Naive B cell (primary cell): Measurements from ENCODE around the gene GARIN5B. TPM values are rescaled to one million over a fixed set of nuclear protein-coding genes. Genes with fewer than 3 reads are reported as not detected.
A peak's percentile ranks its signal among the peaks of the same experiment; 100 is the strongest.

Experiments used
- ATAC-seq, 2 donors: fragments of 150-1000 bp; cut with Tn5 transposase; 2 replicates each; pipeline ENCODE4 v1.10.0; 2021; ENCODE audit warnings: low read depth in 2 of 2, mild to moderate bottlenecking in 2 of 2, moderate library complexity in 2 of 2
- DNase-seq: peaks from one replicate; pipeline ENCODE4 v3.0.0; 2022
- H3K27ac Mint-ChIP-seq, 6 donors: one replicate each; pipeline ENCODE4 v1.8.0; 2020 to 2022; ENCODE audit warnings: mild to moderate bottlenecking in 6 of 6, mixed read lengths in 6 of 6, moderate library complexity in 5 of 6, inconsistent platforms in 2 of 6
- H3K27me3 Mint-ChIP-seq, 3 donors: one replicate each; pipeline ENCODE4 v1.8.0; 2021 to 2022; ENCODE audit warnings: mixed read lengths in 3 of 3, mild to moderate bottlenecking in 1 of 3
- H3K36me3 Mint-ChIP-seq, 2 donors: one replicate each; pipeline ENCODE4 v1.8.0; 2020 to 2022; ENCODE audit warnings: mixed read lengths in 2 of 2, inconsistent platforms in 1 of 2, mild to moderate bottlenecking in 1 of 2
- H3K4me1 Mint-ChIP-seq, 3 donors: one replicate each; pipeline ENCODE4 v1.8.0; 2020 to 2022; ENCODE audit warnings: mixed read lengths in 3 of 3, inconsistent platforms in 1 of 3, mild to moderate bottlenecking in 1 of 3, moderate library complexity in 1 of 3
- H3K4me3 Mint-ChIP-seq, 8 donors: one replicate each; pipeline ENCODE4 v1.8.0; 2020 to 2022; ENCODE audit warnings: mild to moderate bottlenecking in 8 of 8, mixed read lengths in 8 of 8, moderate library complexity in 8 of 8, inconsistent platforms in 2 of 8
- H3K9me3 Mint-ChIP-seq, 7 donors: one replicate each; pipeline ENCODE4 v1.8.0; 2020 to 2022; ENCODE audit warnings: mixed read lengths in 7 of 7, mild to moderate bottlenecking in 5 of 7, inconsistent platforms in 2 of 7, moderate library complexity in 1 of 7
- polyA plus RNA-seq, 6 donors: library from polyadenylated mRNA; unstranded; fragments of 300-500 nt; fragmentation: Illumina TruSeq; gene quantifications; one replicate each; pipeline ENCODE4 v1.2.3, GENCODE V29; 2021; ENCODE audit warnings: low read depth in 6 of 6

GARIN5B gene
- polyA plus RNA-seq, 6 donors from 2014 or later, result not detected

GRCh38 chr19:55358943-55359908, 3.8 kb downstream of the GARIN5B start:
- peaks cover 12 to 47% (median 23%) of the 10 kb centered on the region in 3 donors for H3K27me3 Mint-ChIP-seq

GRCh38 chr19:55358493-55358892, 4.6 kb downstream of the GARIN5B start:
- no peak for ATAC-seq
- peaks cover 3 to 12% (median 9%) of the 10 kb centered on the region in 3 donors for H3K4me1 Mint-ChIP-seq
- H3K27ac Mint-ChIP-seq, result no peak overlapping the region
- H3K36me3 Mint-ChIP-seq, result no peaks in the 10 kb centered on the region
- no peak overlapping the region for H3K4me3 Mint-ChIP-seq
- DNase-seq, result no peak
- peaks cover 0 to 2% (median 0%) of the 10 kb centered on the region in 7 donors for H3K9me3 Mint-ChIP-seq
- peaks cover 14 to 49% (median 23%) of the 10 kb centered on the region in 3 donors for H3K27me3 Mint-ChIP-seq

More at GRCh38 chr19:55358943-55359908, 3.8 kb downstream of the GARIN5B start:
- Mint-ChIP-seq H3K9me3 (peaks cover 0 to 2% (median 0%) of the 10 kb centered on the region in 7 donors), H3K4me1 (peaks cover 0 to 9% (median 4%) of the 10 kb centered on the region in 3 donors), H3K36me3 (no peaks in the 10 kb centered on the region), H3K27ac (no peak overlapping the region), H3K4me3 (peak overlapping the region in 1 of 8 donors; percentile 22)
- ATAC-seq (no peak), DNase-seq (no peak)

GRCh38 chr19:55355213-55355821, 7.7 kb downstream of the GARIN5B start:
- H3K4me1 Mint-ChIP-seq, result peaks cover 15 to 28% (median 20%) of the 10 kb centered on the region in 3 donors
- peak overlapping the region in 6 of 8 donors; percentile 7 to 73 (median 36) for H3K4me3 Mint-ChIP-seq
- DNase-seq, result no peak
- H3K36me3 Mint-ChIP-seq, result peaks cover 0 to 9% of the 10 kb centered on the region in 2 donors
- peaks cover 40 to 74% (median 54%) of the 10 kb centered on the region in 3 donors for H3K27me3 Mint-ChIP-seq
- no peak overlapping the region for H3K27ac Mint-ChIP-seq
- ATAC-seq, result no peak
- H3K9me3 Mint-ChIP-seq, result peaks cover 0 to 2% (median 0%) of the 10 kb centered on the region in 7 donors

- Mint-ChIP-seq H3K9me3 (peaks cover 0 to 2% (median 0%) of the 10 kb centered on the region in 7 donors), H3K36me3 (peaks cover 0 to 9% of the 10 kb centered on the region in 2 donors), H3K4me1 (peaks cover 15 to 28% (median 20%) of the 10 kb centered on the region in 3 donors), H3K27ac (peak within 1 kb of the TSS in 2 of 6 donors; percentile 21 to 84), H3K4me3 (peak within 1 kb of the TSS; percentile 72 to 89 (median 79)), H3K27me3 (peaks cover 40 to 75% (median 56%) of the 10 kb centered on the region in 3 donors)
- no peak for DNase-seq
- ATAC-seq, result no peak
Measured at GRCh38 chr19:55354698-55355212, 8.3 kb downstream of the GARIN5B start, which contains the start of gene COX6B2. COX6B2 (minus strand) TSS chr19:55354719; CDS start chr19:55354521, 198 bp downstream.

- ATAC-seq (peak; percentile 71), DNase-seq (peak; percentile 51)
- H3K4me3 Mint-ChIP-seq, result peak overlapping the region; percentile 72 to 89 (median 79)
- peaks cover 15 to 28% (median 20%) of the 10 kb centered on the region in 3 donors for H3K4me1 Mint-ChIP-seq
- H3K27ac Mint-ChIP-seq, result peak overlapping the region in 1 of 6 donors; percentile 84
- H3K9me3 Mint-ChIP-seq, result peaks cover 0 to 2% (median 0%) of the 10 kb centered on the region in 7 donors
- peaks cover 40 to 75% (median 56%) of the 10 kb centered on the region in 3 donors for H3K27me3 Mint-ChIP-seq
- H3K36me3 Mint-ChIP-seq, result peaks cover 0 to 9% of the 10 kb centered on the region in 2 donors
Measured at GRCh38 chr19:55353803-55354697, 9.0 kb downstream of the GARIN5B start.

GRCh38 chr19:55353356-55353802, 9.7 kb downstream of the GARIN5B start:
- peak overlapping the region; percentile 72 to 89 (median 79) for H3K4me3 Mint-ChIP-seq
- ATAC-seq, result no peak
- H3K9me3 Mint-ChIP-seq, result peaks cover 0 to 2% (median 0%) of the 10 kb centered on the region in 7 donors
- H3K27me3 Mint-ChIP-seq, result peaks cover 40 to 71% (median 56%) of the 10 kb centered on the region in 3 donors
- DNase-seq, result no peak
- peaks cover 15 to 28% (median 20%) of the 10 kb centered on the region in 3 donors for H3K4me1 Mint-ChIP-seq
- H3K27ac Mint-ChIP-seq, result peak overlapping the region in 1 of 6 donors; percentile 21
- H3K36me3 Mint-ChIP-seq, result peaks cover 0 to 9% of the 10 kb centered on the region in 2 donors

- Mint-ChIP-seq H3K27ac (peak overlapping the region in 1 of 6 donors; percentile 95), H3K4me3 (peak overlapping the region in 6 of 8 donors; percentile 61 to 86 (median 72)), H3K9me3 (peaks cover 0 to 2% (median 0%) of the 10 kb centered on the region in 7 donors), H3K4me1 (peaks cover 15 to 28% (median 20%) of the 10 kb centered on the region in 3 donors), H3K36me3 (peaks cover 0 to 9% of the 10 kb centered on the region in 2 donors), H3K27me3 (peaks cover 40 to 64% (median 48%) of the 10 kb centered on the region in 3 donors)
- no peak for ATAC-seq
- DNase-seq, result no peak
Measured at GRCh38 chr19:55352549-55353145, 10.4 kb downstream of the GARIN5B start.

- Mint-ChIP-seq H3K36me3 (peaks cover 0 to 9% of the 10 kb centered on the region in 2 donors), H3K9me3 (peaks cover 0 to 2% (median 0%) of the 10 kb centered on the region in 7 donors), H3K4me3 (peak overlapping the region in 1 of 8 donors; percentile 70), H3K27ac (peak overlapping the region in 1 of 6 donors; percentile 62), H3K27me3 (peaks cover 36 to 58% (median 42%) of the 10 kb centered on the region in 3 donors), H3K4me1 (peaks cover 15 to 24% (median 20%) of the 10 kb centered on the region in 3 donors)
- ATAC-seq (no peak), DNase-seq (no peak)
Measured at GRCh38 chr19:55352040-55352439, 11.0 kb downstream of the GARIN5B start.

- Mint-ChIP-seq H3K4me1 (peaks cover 15 to 24% (median 20%) of the 10 kb centered on the region in 3 donors), H3K4me3 (peak overlapping the region in 2 of 8 donors; percentile 22 to 63), H3K9me3 (peaks cover 0 to 2% (median 0%) of the 10 kb centered on the region in 7 donors), H3K27me3 (peaks cover 34 to 49% (median 38%) of the 10 kb centered on the region in 3 donors), H3K27ac (no peak overlapping the region), H3K36me3 (peaks cover 0 to 9% of the 10 kb centered on the region in 2 donors)
- ATAC-seq, result no peak
- DNase-seq, result no peak
Measured at GRCh38 chr19:55350620-55351315, 12.3 kb downstream of the GARIN5B start.

GRCh38 chr19:55348317-55349034, 14.6 kb downstream of the GARIN5B start:
- H3K4me3 Mint-ChIP-seq, result no peak overlapping the region

More at GRCh38 chr19:55348317-55349034, 14.6 kb downstream of the GARIN5B start:
- peaks cover 11 to 15% (median 12%) of the 10 kb centered on the region in 3 donors for H3K4me1 Mint-ChIP-seq
- H3K9me3 Mint-ChIP-seq, result no peaks in the 10 kb centered on the region
- ATAC-seq (no peak), DNase-seq (no peak)
- peaks cover 0 to 9% of the 10 kb centered on the region in 2 donors for H3K36me3 Mint-ChIP-seq
- peaks cover 27 to 33% (median 33%) of the 10 kb centered on the region in 3 donors for H3K27me3 Mint-ChIP-seq
- no peak overlapping the region for H3K27ac Mint-ChIP-seq
